H1 (cell line): ENCODE results near the gene EIPR1. TPM values are rescaled to one million over a fixed set of nuclear protein-coding genes. Genes with fewer than 3 reads are reported as not detected.

Experiments used
- CHD1 ChIP-seq: IDR thresholded peaks from 2 replicates; pipeline ENCODE4 v1.6.1; 2012; ENCODE audit warnings: low read depth, low read length, improper control_type of control experiment
- EZH2 ChIP-seq: fragments of 200-600 bp; sonication (generic); IDR thresholded peaks from 2 replicates; pipeline ENCODE4 v1.7.1; 2012; ENCODE audit warnings: low read depth, mild to moderate bottlenecking, moderate library complexity, low read length, inconsistent platforms; ENCODE audit not compliant: severe bottlenecking
- GABPA ChIP-seq: IDR thresholded peaks from 2 replicates; pipeline ENCODE4 v1.6.1; 2011; ENCODE audit warnings: mild to moderate bottlenecking, low read length, moderate library complexity, borderline replicate concordance; ENCODE audit not compliant: insufficient read depth
- HDAC2 ChIP-seq, 2 experiments: fragments of 300-600 bp in 1 of 2; sonication (generic) in 1 of 2; IDR thresholded peaks; 2 replicates each; pipeline ENCODE4 v1.6.1; 2011 to 2012; ENCODE audit warnings: low read depth in 2 of 2, low read length in 2 of 2, mild to moderate bottlenecking in 2 of 2, moderate library complexity in 2 of 2, borderline replicate concordance in 1 of 2, inconsistent platforms in 1 of 2
- JUND ChIP-seq: IDR thresholded peaks from 2 replicates; pipeline ENCODE4 v1.6.1; 2011; ENCODE audit warnings: mild to moderate bottlenecking, improper control_type of control experiment, low read length
- MAFK ChIP-seq: IDR thresholded peaks from 2 replicates; pipeline ENCODE4 v1.6.1; 2012; ENCODE audit warnings: low read depth, mild to moderate bottlenecking, improper control_type of control experiment, low read length
- polyA plus RNA-seq, 7 experiments: library from polyadenylated mRNA; depleted of rRNA in 3 of 7; stranded (reverse) in 5 of 7; unstranded in 2 of 7; fragments of >200 nt in 5 of 7; fragments of 200-250 nt in 2 of 7; gene quantifications; 1 replicate in 5 of 7; 2 replicates in 1 of 7; 4 replicates in 1 of 7; pipeline versions ENCODE4 v1.2.1 to v1.2.3, GENCODE V29; 2011 to 2013; ENCODE audit warnings: missing spikeins in 2 of 7, mixed read lengths in 2 of 7
- total RNA-seq: library from RNA; stranded (reverse); fragmentation: NEBNext Ultra II Directional; extraction: Animal tissue kit (Norgen Biotek cat#: 25700); gene quantifications from 2 replicates; pipeline ENCODE4 v1.2.1, GENCODE V29; 2021

EIPR1 gene
- total and polyA plus RNA-seq, 2 of the 8 experiments (the other 6 are each of a cell fraction or from before 2014, with no cell fraction given), result 26.3 to 56.4 TPM

GRCh38 chr2:3236300-3237045, 141.1 kb downstream of the EIPR1 start (continued):
- TF ChIP-seq GABPA, result no peak
- no peak for TF ChIP-seq HDAC2 (IDR thresholded peaks at IDR 0.05; ENCODE audit: borderline replicate concordance in 1 of 2, low read depth in 2 of 2, low read length in 2 of 2)
- TF ChIP-seq MAFK, result no peak
- no peak for TF ChIP-seq JUND
- no peak for TF ChIP-seq EZH2
- TF ChIP-seq CHD1, result no peak
